Endothelial cell (in vitro differentiated cells): ENCODE measurements around the gene METTL23. TPM values are rescaled to one million over a fixed set of nuclear protein-coding genes. Genes with fewer than 3 reads are reported as not detected.
"Not testable (repeated sequence)": the region's sequence is repeated elsewhere in the genome, so short reads cannot be mapped to it uniquely, and the experiment has no call there.

ENCODE experiments used
- DNase-seq: peaks from one replicate; pipeline ENCODE4 v3.0.0; 2021; ENCODE audit warnings: low spot score
- H3K27ac Mint-ChIP-seq: one replicate; pipeline ENCODE4 v1.8.0; 2021; ENCODE audit warnings: mixed read lengths, inconsistent platforms; ENCODE audit not compliant: unreplicated experiment
- H3K27me3 Mint-ChIP-seq: one replicate; pipeline ENCODE4 v1.8.0; 2021; ENCODE audit warnings: mild to moderate bottlenecking, moderate library complexity, mixed read lengths, inconsistent platforms; ENCODE audit not compliant: unreplicated experiment
- H3K36me3 Mint-ChIP-seq: one replicate; pipeline ENCODE4 v1.8.0; 2021; ENCODE audit warnings: mild to moderate bottlenecking, low read depth, mixed read lengths, inconsistent platforms; ENCODE audit not compliant: unreplicated experiment
- H3K4me1 Mint-ChIP-seq: one replicate; pipeline ENCODE4 v1.8.0; 2021; ENCODE audit warnings: mild to moderate bottlenecking, mixed read lengths, inconsistent platforms; ENCODE audit not compliant: unreplicated experiment
- H3K4me3 Mint-ChIP-seq: one replicate; pipeline ENCODE4 v1.8.0; 2021; ENCODE audit warnings: mild to moderate bottlenecking, mixed read lengths, inconsistent platforms; ENCODE audit not compliant: unreplicated experiment
- H3K9me3 Mint-ChIP-seq: one replicate; pipeline ENCODE4 v1.8.0; 2021; ENCODE audit warnings: mixed read lengths, inconsistent platforms; ENCODE audit not compliant: unreplicated experiment
- total RNA-seq: library from RNA; stranded (reverse); fragmentation: NEBNext Ultra II Directional; extraction: Animal tissue kit (Norgen Biotek cat#: 25700); gene quantifications from one replicate; pipeline ENCODE4 v1.2.1, GENCODE V29; 2021; ENCODE audit not compliant: unreplicated experiment
- TF ChIP-seq, protein P1 (sequence below): fragments of 200-600 bp; sonication (generic); IDR thresholded peaks from one replicate; pipeline ENCODE4 v1.5.0; 2021; ENCODE audit warnings: antibody characterized with exemption; ENCODE audit not compliant: unreplicated experiment

METTL23 gene
- total RNA-seq, 1 donor from 2014 or later = 30.5 TPM

DNA sequence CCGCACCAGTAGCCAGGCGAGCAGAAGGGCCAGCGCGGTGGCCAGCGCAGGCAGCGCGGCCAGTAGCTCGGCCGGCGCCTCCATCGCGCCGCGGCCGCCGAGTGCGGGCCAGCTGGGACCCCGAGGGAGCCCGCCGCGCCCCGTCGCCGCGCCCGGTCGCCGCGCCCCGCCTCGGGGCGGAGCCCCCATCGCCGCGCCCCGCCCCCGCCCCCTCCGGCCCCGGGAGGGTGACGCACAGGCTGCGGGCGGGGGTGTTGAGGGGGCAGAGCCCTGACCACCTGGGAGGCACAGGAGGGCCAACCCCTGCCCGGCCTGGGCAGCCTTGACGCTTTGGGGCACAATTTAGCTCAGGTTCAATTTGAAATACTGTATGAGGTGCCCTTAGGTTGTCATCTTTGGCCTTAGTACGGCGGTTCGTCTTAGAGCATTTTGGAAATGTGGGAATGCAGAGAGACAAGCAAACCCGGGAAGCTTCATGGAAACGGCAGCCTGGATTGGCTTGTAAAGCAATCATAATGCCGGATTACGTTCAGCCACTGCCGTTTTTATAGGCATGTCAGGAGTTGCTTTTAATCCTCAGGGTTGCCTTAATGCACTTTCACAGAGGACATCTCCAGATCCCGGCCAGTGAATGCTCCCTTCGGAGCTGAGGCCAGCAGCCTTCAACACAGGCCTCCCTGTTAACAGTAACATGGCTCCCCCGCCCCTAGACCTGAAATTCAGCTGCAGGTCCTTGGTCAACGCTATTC lies 15.6 kb upstream of the METTL23 start, which contains the start of gene MXRA7:
Gene MXRA7 (minus strand): TSS at position 103 of the 749 bp plus-strand sequence. CDS start 19 bp downstream, at position 84.
- peak within 1 kb of the TSS; percentile 89 for H3K4me3 Mint-ChIP-seq
- H3K4me1 Mint-ChIP-seq = peaks cover 18% of the 10 kb centered on the region
- peak; percentile 65 for DNase-seq
- peaks cover 24% of the 10 kb centered on the region for H3K36me3 Mint-ChIP-seq
- peak within 1 kb of the TSS; percentile 13 for H3K27ac Mint-ChIP-seq
- TF ChIP-seq, protein P1, sequence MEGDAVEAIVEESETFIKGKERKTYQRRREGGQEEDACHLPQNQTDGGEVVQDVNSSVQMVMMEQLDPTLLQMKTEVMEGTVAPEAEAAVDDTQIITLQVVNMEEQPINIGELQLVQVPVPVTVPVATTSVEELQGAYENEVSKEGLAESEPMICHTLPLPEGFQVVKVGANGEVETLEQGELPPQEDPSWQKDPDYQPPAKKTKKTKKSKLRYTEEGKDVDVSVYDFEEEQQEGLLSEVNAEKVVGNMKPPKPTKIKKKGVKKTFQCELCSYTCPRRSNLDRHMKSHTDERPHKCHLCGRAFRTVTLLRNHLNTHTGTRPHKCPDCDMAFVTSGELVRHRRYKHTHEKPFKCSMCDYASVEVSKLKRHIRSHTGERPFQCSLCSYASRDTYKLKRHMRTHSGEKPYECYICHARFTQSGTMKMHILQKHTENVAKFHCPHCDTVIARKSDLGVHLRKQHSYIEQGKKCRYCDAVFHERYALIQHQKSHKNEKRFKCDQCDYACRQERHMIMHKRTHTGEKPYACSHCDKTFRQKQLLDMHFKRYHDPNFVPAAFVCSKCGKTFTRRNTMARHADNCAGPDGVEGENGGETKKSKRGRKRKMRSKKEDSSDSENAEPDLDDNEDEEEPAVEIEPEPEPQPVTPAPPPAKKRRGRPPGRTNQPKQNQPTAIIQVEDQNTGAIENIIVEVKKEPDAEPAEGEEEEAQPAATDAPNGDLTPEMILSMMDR = no peak
- H3K9me3 Mint-ChIP-seq = no peaks in the 10 kb centered on the region
- peaks cover 6% of the 10 kb centered on the region for H3K27me3 Mint-ChIP-seq

DNA sequence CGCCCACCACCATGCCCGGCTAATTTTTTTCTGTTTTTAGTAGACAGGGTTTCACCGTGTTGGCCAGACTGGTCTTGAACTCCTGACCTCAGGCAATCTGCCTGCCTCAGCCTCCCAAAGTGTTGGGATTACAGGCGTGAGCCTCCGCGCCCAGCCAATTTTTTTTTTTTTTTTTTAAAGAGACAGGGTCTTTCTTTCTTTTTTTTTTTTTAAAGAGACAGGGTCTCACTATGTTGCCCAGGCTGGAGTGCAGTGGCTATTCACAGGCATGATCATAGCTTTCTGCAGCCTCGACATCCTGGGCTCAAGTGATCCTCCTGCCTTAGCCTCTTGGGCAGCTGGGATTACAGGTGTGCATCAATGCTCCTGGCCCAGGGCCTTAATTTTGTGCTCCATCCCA lies 14.3 kb upstream of the METTL23 start:
- DNase-seq, H3K27ac Mint-ChIP-seq, H3K9me3 Mint-ChIP-seq, H3K27me3 Mint-ChIP-seq, H3K4me3 Mint-ChIP-seq: not testable (repeated sequence)
- peaks cover 27% of the 10 kb centered on the region for H3K36me3 Mint-ChIP-seq
- H3K4me1 Mint-ChIP-seq = peaks cover 18% of the 10 kb centered on the region

DNA sequence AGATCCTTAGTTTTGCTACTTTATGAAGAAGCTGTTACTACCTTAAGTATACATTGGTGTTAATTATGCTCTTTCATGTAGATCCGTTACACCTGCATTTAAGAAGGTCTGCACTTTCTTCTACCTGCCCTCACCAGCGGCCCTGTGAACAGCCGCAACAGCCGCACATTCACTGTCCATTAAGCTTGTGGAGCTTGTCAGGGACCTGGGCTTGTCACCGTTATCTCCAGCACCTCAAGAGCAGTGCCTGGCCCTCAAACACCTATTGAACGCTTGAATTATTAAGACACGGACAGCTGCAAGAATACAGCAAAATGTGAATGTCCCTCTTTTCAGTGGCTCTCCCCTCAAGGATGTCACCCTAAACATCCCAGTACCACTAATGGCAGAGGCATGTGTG lies 12.9 kb upstream of the METTL23 start:
- TF ChIP-seq, protein P1 = no peak
- peaks cover 7% of the 10 kb centered on the region for H3K27me3 Mint-ChIP-seq

DNA sequence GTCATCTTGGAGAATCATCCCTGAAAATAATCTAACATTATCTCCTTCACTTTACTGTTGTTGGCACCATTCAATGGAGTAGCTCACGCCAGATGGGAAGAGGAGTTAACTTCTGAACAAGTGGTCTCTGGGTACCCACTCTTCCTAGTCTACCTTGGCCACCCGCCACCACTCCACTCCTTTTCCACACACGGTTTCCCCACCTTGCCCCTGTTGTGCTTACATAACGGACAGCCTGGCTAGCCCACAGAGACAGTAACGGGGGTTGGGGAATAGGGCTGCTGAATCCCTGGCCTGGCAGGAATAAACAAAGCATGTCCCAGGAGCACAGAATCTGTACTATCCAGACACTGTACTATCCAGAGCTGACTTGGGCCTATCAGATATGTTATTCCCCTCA lies 12.3 kb upstream of the METTL23 start:
- H3K36me3 Mint-ChIP-seq = peaks cover 34% of the 10 kb centered on the region
- H3K4me1 Mint-ChIP-seq = peaks cover 15% of the 10 kb centered on the region
- DNase-seq = no peak
- TF ChIP-seq, protein P1 = no peak
- H3K4me3 Mint-ChIP-seq = no peak overlapping the region
- no peak overlapping the region for H3K27ac Mint-ChIP-seq
- peaks cover 5% of the 10 kb centered on the region for H3K27me3 Mint-ChIP-seq
- H3K9me3 Mint-ChIP-seq = no peaks in the 10 kb centered on the region

More for the DNA sequence above, 12.9 kb upstream of the METTL23 start:
- Mint-ChIP-seq H3K36me3 (peaks cover 31% of the 10 kb centered on the region), H3K27ac (no peak overlapping the region), H3K4me3 (no peak overlapping the region), H3K9me3 (no peaks in the 10 kb centered on the region), H3K4me1 (peaks cover 18% of the 10 kb centered on the region)
- DNase-seq = no peak

DNA sequence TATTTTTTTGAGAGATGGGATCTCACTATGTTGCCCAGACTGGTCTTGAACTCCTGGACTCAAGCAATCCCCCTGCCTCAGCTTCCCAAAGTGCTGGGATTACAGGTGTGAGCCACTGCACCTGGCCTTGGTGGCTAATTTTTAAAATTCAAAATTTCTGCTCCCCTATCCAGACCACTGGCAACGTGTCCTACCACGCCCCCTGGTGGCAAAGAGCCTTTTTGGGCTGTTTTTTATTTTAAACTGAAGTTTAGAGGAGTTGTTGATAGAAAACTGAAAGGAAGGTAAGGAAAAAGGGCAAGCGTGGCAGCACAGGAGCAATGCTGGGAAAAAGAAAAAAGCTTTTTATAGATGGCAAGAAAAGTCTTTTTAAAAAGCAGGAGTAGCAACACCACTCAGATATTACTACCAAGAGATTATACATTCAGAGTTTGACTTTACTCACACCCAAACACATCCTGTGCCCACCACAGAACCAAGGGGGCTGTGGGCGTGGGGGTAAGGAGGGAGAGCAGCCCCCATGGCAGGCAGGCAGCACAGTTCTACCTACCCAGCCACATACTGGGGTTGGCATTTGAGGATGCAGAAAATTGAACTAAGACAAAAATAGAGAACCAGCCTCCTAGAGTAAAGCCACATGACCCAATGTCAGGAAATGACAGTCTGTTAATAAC lies 11.7 kb upstream of the METTL23 start:
- TF ChIP-seq, protein P1 = peak; percentile 90
- peaks cover 9% of the 10 kb centered on the region for H3K4me1 Mint-ChIP-seq
- H3K27me3 Mint-ChIP-seq = peaks cover 2% of the 10 kb centered on the region
- peak; percentile 77 for DNase-seq
- H3K9me3 Mint-ChIP-seq = no peaks in the 10 kb centered on the region
- H3K36me3 Mint-ChIP-seq = peaks cover 36% of the 10 kb centered on the region
- H3K27ac Mint-ChIP-seq = no peak overlapping the region
- no peak overlapping the region for H3K4me3 Mint-ChIP-seq
